ENCODE measurements around the gene PRKAR1B.

DNA sequence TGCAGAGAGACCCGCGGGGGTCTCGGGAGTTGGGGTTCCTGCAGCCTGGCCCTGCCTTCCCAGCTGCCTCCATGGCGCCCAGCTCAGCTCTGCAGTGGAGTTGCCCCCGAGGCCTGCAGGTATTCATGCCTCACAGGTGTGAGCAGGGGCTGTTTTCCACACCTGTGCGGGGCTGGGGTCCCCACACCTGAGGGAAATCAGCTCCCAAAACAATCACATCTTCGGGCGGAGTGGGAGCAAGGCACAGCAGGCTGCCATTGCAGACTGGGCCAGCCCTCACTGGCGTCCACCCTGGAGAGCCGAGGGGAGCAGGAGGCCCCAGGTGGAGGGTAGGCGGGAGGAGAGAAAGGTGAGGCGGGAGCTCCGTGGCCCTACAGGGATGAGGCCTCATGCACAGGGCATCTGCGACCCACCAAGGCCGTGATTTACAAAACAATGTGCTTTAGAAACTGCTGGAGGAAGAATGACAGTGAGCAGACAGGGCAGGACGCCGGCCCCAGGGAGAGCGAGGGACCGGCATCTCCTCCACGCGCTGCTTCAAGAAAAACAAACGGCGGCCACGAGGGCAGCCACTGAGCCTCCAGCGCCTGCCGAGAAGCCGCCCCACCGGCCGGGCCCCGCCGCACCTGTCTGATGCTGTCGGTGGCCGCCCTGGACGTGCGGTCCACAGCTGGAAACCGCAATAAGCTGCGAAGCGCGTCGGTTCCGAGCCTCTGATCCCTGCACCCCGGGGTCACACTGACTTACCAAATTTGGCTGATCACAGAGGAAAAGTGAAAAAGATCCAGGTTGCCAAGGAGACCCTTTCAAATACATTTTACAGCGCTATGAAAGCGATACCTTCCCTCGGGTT, 154.4 kb downstream of the PRKAR1B start:
- TF ChIP-seq, protein P1, sequence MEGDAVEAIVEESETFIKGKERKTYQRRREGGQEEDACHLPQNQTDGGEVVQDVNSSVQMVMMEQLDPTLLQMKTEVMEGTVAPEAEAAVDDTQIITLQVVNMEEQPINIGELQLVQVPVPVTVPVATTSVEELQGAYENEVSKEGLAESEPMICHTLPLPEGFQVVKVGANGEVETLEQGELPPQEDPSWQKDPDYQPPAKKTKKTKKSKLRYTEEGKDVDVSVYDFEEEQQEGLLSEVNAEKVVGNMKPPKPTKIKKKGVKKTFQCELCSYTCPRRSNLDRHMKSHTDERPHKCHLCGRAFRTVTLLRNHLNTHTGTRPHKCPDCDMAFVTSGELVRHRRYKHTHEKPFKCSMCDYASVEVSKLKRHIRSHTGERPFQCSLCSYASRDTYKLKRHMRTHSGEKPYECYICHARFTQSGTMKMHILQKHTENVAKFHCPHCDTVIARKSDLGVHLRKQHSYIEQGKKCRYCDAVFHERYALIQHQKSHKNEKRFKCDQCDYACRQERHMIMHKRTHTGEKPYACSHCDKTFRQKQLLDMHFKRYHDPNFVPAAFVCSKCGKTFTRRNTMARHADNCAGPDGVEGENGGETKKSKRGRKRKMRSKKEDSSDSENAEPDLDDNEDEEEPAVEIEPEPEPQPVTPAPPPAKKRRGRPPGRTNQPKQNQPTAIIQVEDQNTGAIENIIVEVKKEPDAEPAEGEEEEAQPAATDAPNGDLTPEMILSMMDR (IDR thresholded peaks at IDR 0.05): no peak
- TF ChIP-seq EP300 (IDR thresholded peaks at IDR 0.05) (no peak), POLR2A (IDR thresholded peaks at IDR 0.05) (no peak)

Measured in stomach (tissue), 4 donors.